ENCODE results near the gene CGNL1.

Gene CGNL1

GRCh38 chr15:57479005-57479404 is 102.7 kb downstream of the CGNL1 start:
- no peak for TF ChIP-seq Cebpa-rat (IDR thresholded peaks at IDR 0.05)
- Histone ChIP-seq H3K36me3 (no peaks in the 10 kb centered on the region), H3K9me3 (replicated peaks in 1 of 11) (peaks cover 0 to under 1% (median 0%) of the 10 kb centered on the region in 11 experiments; a peak in 1 of 22 replicates), H3K9ac (no peak overlapping the region), H3K4me1 (peaks cover 0 to 5% (median 0%) of the 10 kb centered on the region in 10 experiments; a peak in 3 of 20 replicates), H3K27me3 (no peaks in the 10 kb centered on the region), H3K27ac (no peak overlapping the region), H4K20me1 (no peaks in the 10 kb centered on the region), H3K4me3 (no peak overlapping the region), H3K4me2 (no peak overlapping the region)

- no peak overlapping the region for H3K9ac ChIP-seq
- H3K4me2 ChIP-seq = no peak overlapping the region
- H3K9me3 ChIP-seq (replicated peaks in 1 of 11) = no peaks in the 10 kb centered on the region
- no peaks in the 10 kb centered on the region for H3K36me3 ChIP-seq
- H4K20me1 ChIP-seq = no peaks in the 10 kb centered on the region
- H3K27ac ChIP-seq = no peak overlapping the region
- no peaks in the 10 kb centered on the region for H3K27me3 ChIP-seq
- H3K4me1 ChIP-seq = no peaks in the 10 kb centered on the region
- no peak overlapping the region for H3K4me3 ChIP-seq
- no peak for TF ChIP-seq Cebpa-rat (IDR thresholded peaks at IDR 0.05)
These were observed 104.9 kb downstream of the CGNL1 start for GRCh38 chr15:57481038-57481705.

- TF ChIP-seq Cebpa-rat (IDR thresholded peaks at IDR 0.05) = no peak
- Histone ChIP-seq H4K20me1 (no peaks in the 10 kb centered on the region), H3K27ac (no peak overlapping the region), H3K9ac (no peak overlapping the region), H3K4me1 (no peaks in the 10 kb centered on the region), H3K36me3 (no peaks in the 10 kb centered on the region), H3K4me3 (no peak overlapping the region), H3K4me2 (no peak overlapping the region), H3K27me3 (no peaks in the 10 kb centered on the region), H3K9me3 (replicated peaks in 1 of 11) (no peaks in the 10 kb centered on the region)
These were observed 109.6 kb downstream of the CGNL1 start for GRCh38 chr15:57485869-57486268.

GRCh38 chr15:57486833-57487232 is 110.5 kb downstream of the CGNL1 start:
- H3K27me3 ChIP-seq = no peaks in the 10 kb centered on the region
- no peaks in the 10 kb centered on the region for H3K9me3 ChIP-seq (replicated peaks in 1 of 11)

GRCh38 chr15:57489122-57489521 is 112.8 kb downstream of the CGNL1 start:
- no peaks in the 10 kb centered on the region for H3K36me3 ChIP-seq
- TF ChIP-seq Cebpa-rat (IDR thresholded peaks at IDR 0.05) = no peak
- H4K20me1 ChIP-seq = no peaks in the 10 kb centered on the region
- no peak overlapping the region for H3K4me2 ChIP-seq
- no peak overlapping the region for H3K9ac ChIP-seq
- H3K4me3 ChIP-seq = no peak overlapping the region
- no peaks in the 10 kb centered on the region for H3K4me1 ChIP-seq
- no peaks in the 10 kb centered on the region for H3K27me3 ChIP-seq
- no peak overlapping the region for H3K27ac ChIP-seq
- H3K9me3 ChIP-seq (replicated peaks in 1 of 11) = no peaks in the 10 kb centered on the region

More at GRCh38 chr15:57486833-57487232, 110.5 kb downstream of the CGNL1 start:
- Histone ChIP-seq H3K27ac (no peak overlapping the region), H3K4me1 (no peaks in the 10 kb centered on the region), H3K4me2 (no peak overlapping the region), H3K4me3 (no peak overlapping the region), H3K36me3 (no peaks in the 10 kb centered on the region), H4K20me1 (no peaks in the 10 kb centered on the region), H3K9ac (no peak overlapping the region)
- no peak for TF ChIP-seq Cebpa-rat (IDR thresholded peaks at IDR 0.05)

GRCh38 chr15:57493351-57493750 is 117.0 kb downstream of the CGNL1 start:
- Histone ChIP-seq H3K27ac (no peak overlapping the region), H3K27me3 (no peaks in the 10 kb centered on the region), H4K20me1 (no peaks in the 10 kb centered on the region), H3K4me1 (peaks cover 0 to 10% (median 8%) of the 10 kb centered on the region in 10 experiments; a peak in 18 of 20 replicates), H3K36me3 (no peaks in the 10 kb centered on the region), H3K9ac (no peak overlapping the region), H3K4me3 (no peak overlapping the region), H3K9me3 (replicated peaks in 1 of 11) (no peaks in the 10 kb centered on the region), H3K4me2 (no peak overlapping the region)
- no peak for TF ChIP-seq Cebpa-rat (IDR thresholded peaks at IDR 0.05)

GRCh38 chr15:57494581-57494980 is 118.3 kb downstream of the CGNL1 start:
- H3K4me3 ChIP-seq = no peak overlapping the region
- no peak overlapping the region for H3K9ac ChIP-seq
- no peaks in the 10 kb centered on the region for H3K27me3 ChIP-seq
- no peaks in the 10 kb centered on the region for H3K9me3 ChIP-seq (replicated peaks in 1 of 11)
- peak overlapping the region in 8 of 11 experiments; percentile 10 to 55 (median 43); a peak in 11 of 22 replicates for H3K4me2 ChIP-seq
- H3K36me3 ChIP-seq = no peaks in the 10 kb centered on the region
- H3K4me1 ChIP-seq = peaks cover 0 to 10% (median 8%) of the 10 kb centered on the region in 10 experiments; a peak in 18 of 20 replicates
- no peak for TF ChIP-seq Cebpa-rat (IDR thresholded peaks at IDR 0.05)
- H4K20me1 ChIP-seq = no peaks in the 10 kb centered on the region
- H3K27ac ChIP-seq = no peak overlapping the region

- H3K9me3 ChIP-seq (replicated peaks in 1 of 11) = no peaks in the 10 kb centered on the region
- H3K27ac ChIP-seq = no peak overlapping the region
- H4K20me1 ChIP-seq = no peaks in the 10 kb centered on the region
- H3K4me2 ChIP-seq = peak overlapping the region; percentile 10 to 55 (median 38); a peak in 16 of 22 replicates
- no peaks in the 10 kb centered on the region for H3K27me3 ChIP-seq
- no peaks in the 10 kb centered on the region for H3K36me3 ChIP-seq
- no peak overlapping the region for H3K9ac ChIP-seq
- H3K4me3 ChIP-seq = no peak overlapping the region
- TF ChIP-seq Cebpa-rat (IDR thresholded peaks at IDR 0.05) = no peak
- H3K4me1 ChIP-seq = peaks cover 0 to 10% (median 8%) of the 10 kb centered on the region in 10 experiments; a peak in 18 of 20 replicates
These were observed 118.7 kb downstream of the CGNL1 start for GRCh38 chr15:57495041-57495440.

- Histone ChIP-seq H3K9ac (no peak overlapping the region), H3K4me2 (peak overlapping the region in 9 of 11 experiments; percentile 10 to 55 (median 43); a peak in 12 of 22 replicates), H3K9me3 (replicated peaks in 1 of 11) (no peaks in the 10 kb centered on the region), H3K4me1 (peaks cover 0 to 10% (median 8%) of the 10 kb centered on the region in 10 experiments; a peak in 18 of 20 replicates), H3K4me3 (no peak overlapping the region), H3K27ac (no peak overlapping the region), H3K36me3 (no peaks in the 10 kb centered on the region), H3K27me3 (no peaks in the 10 kb centered on the region), H4K20me1 (no peaks in the 10 kb centered on the region)
- no peak for TF ChIP-seq Cebpa-rat (IDR thresholded peaks at IDR 0.05)
These were observed 119.4 kb downstream of the CGNL1 start for GRCh38 chr15:57495554-57496165.

- no peak overlapping the region for H3K27ac ChIP-seq
- H3K4me2 ChIP-seq = no peak overlapping the region
These were observed 120.3 kb downstream of the CGNL1 start for GRCh38 chr15:57496594-57496945.

More at GRCh38 chr15:57496594-57496945, 120.3 kb downstream of the CGNL1 start:
- Histone ChIP-seq H3K9me3 (replicated peaks in 1 of 11) (no peaks in the 10 kb centered on the region), H4K20me1 (no peaks in the 10 kb centered on the region), H3K27me3 (no peaks in the 10 kb centered on the region), H3K4me3 (no peak overlapping the region), H3K4me1 (peaks cover 0 to 10% (median 8%) of the 10 kb centered on the region in 10 experiments; a peak in 18 of 20 replicates), H3K36me3 (no peaks in the 10 kb centered on the region), H3K9ac (no peak overlapping the region)
- no peak for TF ChIP-seq Cebpa-rat (IDR thresholded peaks at IDR 0.05)

All from BLaER1 treated with 17β-estradiol and CSF1 and Interleukin-3, amounts not matched to agents 10 nM and 100 nM (cell line).